K562 (cell line): ENCODE measurements around the gene TAL1. TPM values are rescaled to one million over a fixed set of nuclear protein-coding genes. Genes with fewer than 3 reads are reported as not detected.

ENCODE experiments used
- ADNP ChIP-seq: fragments of 200-800 bp; sonication (Bioruptor generic); IDR thresholded peaks from 2 replicates; pipeline ENCODE4 v1.6.1; 2016; ENCODE audit warnings: missing genetic modification characterization, missing compliant biosample characterization
- DNMT1 ChIP-seq: fragments of 450-650 bp; IDR thresholded peaks from 2 replicates; pipeline ENCODE4 v1.6.1; 2016; ENCODE audit warnings: antibody characterized with exemption, mild to moderate bottlenecking
- LARP7 ChIP-seq: fragments of 450-650 bp; IDR thresholded peaks from 2 replicates; pipeline ENCODE4 v1.6.1; 2016
- MIER1 ChIP-seq: fragments of 450-650 bp; IDR thresholded peaks from 2 replicates; pipeline ENCODE4 v1.6.1; 2016; ENCODE audit warnings: antibody characterized with exemption, mild to moderate bottlenecking, low read depth
- MLX ChIP-seq, 2 experiments: fragments of 450-650 bp in 1 of 2; sonication (generic) in 1 of 2; formaldehyde crosslinking; conservative IDR thresholded peaks; 2 replicates each; pipeline versions ENCODE4 v1.4.0 to v1.8.1; 2020 to 2022; ENCODE audit warnings: mild to moderate bottlenecking in 1 of 2, missing genetic modification reagents in 1 of 2
- MTA3 ChIP-seq: fragments of 450-650 bp; formaldehyde crosslinking; IDR thresholded peaks from 2 replicates; pipeline ENCODE4 v1.6.1; 2017; ENCODE audit warnings: mild to moderate bottlenecking, borderline replicate concordance
- NCOA2 ChIP-seq, 2 experiments: fragments of 450-650 bp; IDR thresholded peaks; 2 replicates each; pipeline ENCODE4 v1.6.1; 2018; ENCODE audit warnings: mild to moderate bottlenecking in 2 of 2, moderate library complexity in 1 of 2; ENCODE audit not compliant: partially characterized antibody in 2 of 2
- RUNX1 ChIP-seq: sonication (generic); IDR thresholded peaks from 2 replicates; pipeline ENCODE4 v1.6.1; 2016; ENCODE audit warnings: antibody characterized with exemption, low read depth
- ZBTB7A ChIP-seq: IDR thresholded peaks from 2 replicates; pipeline ENCODE4 v1.6.1; 2011; ENCODE audit warnings: low read depth, mild to moderate bottlenecking, low read length, moderate library complexity, borderline replicate concordance; ENCODE audit not compliant: control insufficient read depth
- ZNF12 ChIP-seq: sonication (generic); formaldehyde crosslinking; IDR thresholded peaks from 2 replicates; pipeline ENCODE4 v1.4.0; 2020; ENCODE audit warnings: mild to moderate bottlenecking, missing genetic modification reagents
- ZNF175 ChIP-seq: fragments of 200-800 bp; sonication (Bioruptor generic); IDR thresholded peaks from 2 replicates; pipeline ENCODE4 v1.6.1; 2016; ENCODE audit warnings: low read depth, mild to moderate bottlenecking, missing genetic modification characterization, missing compliant biosample characterization
- ZNF24 ChIP-seq: fragments of 450-650 bp; IDR thresholded peaks from 2 replicates; pipeline ENCODE4 v1.6.1; 2016
- polyA plus RNA-seq, 8 experiments: library from polyadenylated mRNA; depleted of rRNA in 4 of 8; stranded (reverse) in 5 of 8; unstranded in 3 of 8; fragments of >200 nt; fragmentation: Nextera tagmentation in 2 of 8; fragmentation: Illumina TruSeq in 1 of 8; extraction: Ambion mirVana in 2 of 8; extraction: Trizol in 1 of 8; gene quantifications; 2 replicates each; pipeline versions ENCODE4 v1.2.1 to v1.2.3, GENCODE V29; 2011 to 2014; ENCODE audit warnings: inconsistent platforms in 1 of 8, missing spikeins in 1 of 8
- total RNA-seq, 7 experiments: library from RNA; depleted of rRNA in 6 of 7; stranded (reverse); fragments of >200 nt in 6 of 7; fragmentation: Illumina TruSeq in 2 of 7; extraction: Trizol in 2 of 7; gene quantifications; 2 replicates each; pipeline versions ENCODE4 v1.2.1 to v1.2.3, GENCODE V29; 2011 to 2021; ENCODE audit warnings: low replicate concordance in 1 of 7
- TF ChIP-seq, protein P1 (sequence below): fragments of 450-650 bp; IDR thresholded peaks from 2 replicates; pipeline ENCODE4 v1.6.1; 2016; ENCODE audit warnings: mild to moderate bottlenecking, moderate library complexity
- TF ChIP-seq, protein P2 (sequence below): sonication (generic); formaldehyde crosslinking; IDR thresholded peaks from 2 replicates; pipeline ENCODE4 v1.8.1; 2023; ENCODE audit warnings: mild to moderate bottlenecking, missing genetic modification reagents, moderate library complexity

TAL1 gene
- total and polyA plus RNA-seq, 9 of the 15 experiments (the other 6 are each of a cell fraction or from before 2014, with no cell fraction given), result 18.5 to 106 (median 59.7) TPM

DNA sequence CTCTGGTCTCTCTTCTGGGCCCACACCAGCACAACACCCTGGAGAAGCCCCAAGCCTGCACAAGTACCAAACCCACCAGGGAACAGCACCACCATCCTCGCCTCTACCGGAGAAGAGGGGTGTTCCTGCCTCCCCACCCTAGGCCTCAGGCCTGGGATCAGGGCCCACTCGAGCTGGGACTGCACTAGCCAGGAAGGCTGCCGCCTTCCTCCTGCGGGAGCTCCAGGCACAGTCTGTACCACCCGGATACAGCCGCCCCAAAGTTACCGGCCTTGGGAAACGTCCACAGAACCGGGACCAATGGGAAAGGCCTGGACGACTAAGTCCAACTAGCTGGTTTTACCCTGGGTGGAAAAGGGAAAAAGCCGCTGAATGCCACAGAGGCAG lies 3.4 kb downstream of the TAL1 start (continued):
- TF ChIP-seq, protein P1, sequence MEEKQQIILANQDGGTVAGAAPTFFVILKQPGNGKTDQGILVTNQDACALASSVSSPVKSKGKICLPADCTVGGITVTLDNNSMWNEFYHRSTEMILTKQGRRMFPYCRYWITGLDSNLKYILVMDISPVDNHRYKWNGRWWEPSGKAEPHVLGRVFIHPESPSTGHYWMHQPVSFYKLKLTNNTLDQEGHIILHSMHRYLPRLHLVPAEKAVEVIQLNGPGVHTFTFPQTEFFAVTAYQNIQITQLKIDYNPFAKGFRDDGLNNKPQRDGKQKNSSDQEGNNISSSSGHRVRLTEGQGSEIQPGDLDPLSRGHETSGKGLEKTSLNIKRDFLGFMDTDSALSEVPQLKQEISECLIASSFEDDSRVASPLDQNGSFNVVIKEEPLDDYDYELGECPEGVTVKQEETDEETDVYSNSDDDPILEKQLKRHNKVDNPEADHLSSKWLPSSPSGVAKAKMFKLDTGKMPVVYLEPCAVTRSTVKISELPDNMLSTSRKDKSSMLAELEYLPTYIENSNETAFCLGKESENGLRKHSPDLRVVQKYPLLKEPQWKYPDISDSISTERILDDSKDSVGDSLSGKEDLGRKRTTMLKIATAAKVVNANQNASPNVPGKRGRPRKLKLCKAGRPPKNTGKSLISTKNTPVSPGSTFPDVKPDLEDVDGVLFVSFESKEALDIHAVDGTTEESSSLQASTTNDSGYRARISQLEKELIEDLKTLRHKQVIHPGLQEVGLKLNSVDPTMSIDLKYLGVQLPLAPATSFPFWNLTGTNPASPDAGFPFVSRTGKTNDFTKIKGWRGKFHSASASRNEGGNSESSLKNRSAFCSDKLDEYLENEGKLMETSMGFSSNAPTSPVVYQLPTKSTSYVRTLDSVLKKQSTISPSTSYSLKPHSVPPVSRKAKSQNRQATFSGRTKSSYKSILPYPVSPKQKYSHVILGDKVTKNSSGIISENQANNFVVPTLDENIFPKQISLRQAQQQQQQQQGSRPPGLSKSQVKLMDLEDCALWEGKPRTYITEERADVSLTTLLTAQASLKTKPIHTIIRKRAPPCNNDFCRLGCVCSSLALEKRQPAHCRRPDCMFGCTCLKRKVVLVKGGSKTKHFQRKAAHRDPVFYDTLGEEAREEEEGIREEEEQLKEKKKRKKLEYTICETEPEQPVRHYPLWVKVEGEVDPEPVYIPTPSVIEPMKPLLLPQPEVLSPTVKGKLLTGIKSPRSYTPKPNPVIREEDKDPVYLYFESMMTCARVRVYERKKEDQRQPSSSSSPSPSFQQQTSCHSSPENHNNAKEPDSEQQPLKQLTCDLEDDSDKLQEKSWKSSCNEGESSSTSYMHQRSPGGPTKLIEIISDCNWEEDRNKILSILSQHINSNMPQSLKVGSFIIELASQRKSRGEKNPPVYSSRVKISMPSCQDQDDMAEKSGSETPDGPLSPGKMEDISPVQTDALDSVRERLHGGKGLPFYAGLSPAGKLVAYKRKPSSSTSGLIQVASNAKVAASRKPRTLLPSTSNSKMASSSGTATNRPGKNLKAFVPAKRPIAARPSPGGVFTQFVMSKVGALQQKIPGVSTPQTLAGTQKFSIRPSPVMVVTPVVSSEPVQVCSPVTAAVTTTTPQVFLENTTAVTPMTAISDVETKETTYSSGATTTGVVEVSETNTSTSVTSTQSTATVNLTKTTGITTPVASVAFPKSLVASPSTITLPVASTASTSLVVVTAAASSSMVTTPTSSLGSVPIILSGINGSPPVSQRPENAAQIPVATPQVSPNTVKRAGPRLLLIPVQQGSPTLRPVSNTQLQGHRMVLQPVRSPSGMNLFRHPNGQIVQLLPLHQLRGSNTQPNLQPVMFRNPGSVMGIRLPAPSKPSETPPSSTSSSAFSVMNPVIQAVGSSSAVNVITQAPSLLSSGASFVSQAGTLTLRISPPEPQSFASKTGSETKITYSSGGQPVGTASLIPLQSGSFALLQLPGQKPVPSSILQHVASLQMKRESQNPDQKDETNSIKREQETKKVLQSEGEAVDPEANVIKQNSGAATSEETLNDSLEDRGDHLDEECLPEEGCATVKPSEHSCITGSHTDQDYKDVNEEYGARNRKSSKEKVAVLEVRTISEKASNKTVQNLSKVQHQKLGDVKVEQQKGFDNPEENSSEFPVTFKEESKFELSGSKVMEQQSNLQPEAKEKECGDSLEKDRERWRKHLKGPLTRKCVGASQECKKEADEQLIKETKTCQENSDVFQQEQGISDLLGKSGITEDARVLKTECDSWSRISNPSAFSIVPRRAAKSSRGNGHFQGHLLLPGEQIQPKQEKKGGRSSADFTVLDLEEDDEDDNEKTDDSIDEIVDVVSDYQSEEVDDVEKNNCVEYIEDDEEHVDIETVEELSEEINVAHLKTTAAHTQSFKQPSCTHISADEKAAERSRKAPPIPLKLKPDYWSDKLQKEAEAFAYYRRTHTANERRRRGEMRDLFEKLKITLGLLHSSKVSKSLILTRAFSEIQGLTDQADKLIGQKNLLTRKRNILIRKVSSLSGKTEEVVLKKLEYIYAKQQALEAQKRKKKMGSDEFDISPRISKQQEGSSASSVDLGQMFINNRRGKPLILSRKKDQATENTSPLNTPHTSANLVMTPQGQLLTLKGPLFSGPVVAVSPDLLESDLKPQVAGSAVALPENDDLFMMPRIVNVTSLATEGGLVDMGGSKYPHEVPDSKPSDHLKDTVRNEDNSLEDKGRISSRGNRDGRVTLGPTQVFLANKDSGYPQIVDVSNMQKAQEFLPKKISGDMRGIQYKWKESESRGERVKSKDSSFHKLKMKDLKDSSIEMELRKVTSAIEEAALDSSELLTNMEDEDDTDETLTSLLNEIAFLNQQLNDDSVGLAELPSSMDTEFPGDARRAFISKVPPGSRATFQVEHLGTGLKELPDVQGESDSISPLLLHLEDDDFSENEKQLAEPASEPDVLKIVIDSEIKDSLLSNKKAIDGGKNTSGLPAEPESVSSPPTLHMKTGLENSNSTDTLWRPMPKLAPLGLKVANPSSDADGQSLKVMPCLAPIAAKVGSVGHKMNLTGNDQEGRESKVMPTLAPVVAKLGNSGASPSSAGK, result no peak
- TF ChIP-seq MLX (CRISPR knock-in tag; conservative IDR thresholded peaks at IDR 0.05), result no peak
- TF ChIP-seq MTA3, result peak; percentile 49; the same call in 1 of the 2 replicates
- TF ChIP-seq ADNP (tag), result no peak
- no peak for TF ChIP-seq MIER1
- no peak for TF ChIP-seq ZNF12 (CRISPR knock-in tag)
- TF ChIP-seq, protein P2, sequence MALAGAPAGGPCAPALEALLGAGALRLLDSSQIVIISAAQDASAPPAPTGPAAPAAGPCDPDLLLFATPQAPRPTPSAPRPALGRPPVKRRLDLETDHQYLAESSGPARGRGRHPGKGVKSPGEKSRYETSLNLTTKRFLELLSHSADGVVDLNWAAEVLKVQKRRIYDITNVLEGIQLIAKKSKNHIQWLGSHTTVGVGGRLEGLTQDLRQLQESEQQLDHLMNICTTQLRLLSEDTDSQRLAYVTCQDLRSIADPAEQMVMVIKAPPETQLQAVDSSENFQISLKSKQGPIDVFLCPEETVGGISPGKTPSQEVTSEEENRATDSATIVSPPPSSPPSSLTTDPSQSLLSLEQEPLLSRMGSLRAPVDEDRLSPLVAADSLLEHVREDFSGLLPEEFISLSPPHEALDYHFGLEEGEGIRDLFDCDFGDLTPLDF (CRISPR knock-in tag), result no peak
- 0 out of 2 replicates have a peak, but pooled peaks have one; percentile 10 for TF ChIP-seq LARP7
- no peak; the same call in 1 of the 2 replicates for TF ChIP-seq ZBTB7A
- no peak for TF ChIP-seq ZNF24
- TF ChIP-seq ZNF175 (CRISPR knock-in tag), result no peak
- TF ChIP-seq DNMT1, result no peak
- no peak for TF ChIP-seq NCOA2 (IDR thresholded peaks at IDR 0.05; ENCODE audit: partially characterized antibody in 2 of 2)
- no peak for TF ChIP-seq RUNX1
